Left hindlimb (tissue), 1 donor: ENCODE measurements around the gene LTC4S.

Experiments
- DNase-seq: peaks from one replicate; pipeline ENCODE4 v3.0.0-alpha.2; 2018

The LTC4S gene

DNA sequence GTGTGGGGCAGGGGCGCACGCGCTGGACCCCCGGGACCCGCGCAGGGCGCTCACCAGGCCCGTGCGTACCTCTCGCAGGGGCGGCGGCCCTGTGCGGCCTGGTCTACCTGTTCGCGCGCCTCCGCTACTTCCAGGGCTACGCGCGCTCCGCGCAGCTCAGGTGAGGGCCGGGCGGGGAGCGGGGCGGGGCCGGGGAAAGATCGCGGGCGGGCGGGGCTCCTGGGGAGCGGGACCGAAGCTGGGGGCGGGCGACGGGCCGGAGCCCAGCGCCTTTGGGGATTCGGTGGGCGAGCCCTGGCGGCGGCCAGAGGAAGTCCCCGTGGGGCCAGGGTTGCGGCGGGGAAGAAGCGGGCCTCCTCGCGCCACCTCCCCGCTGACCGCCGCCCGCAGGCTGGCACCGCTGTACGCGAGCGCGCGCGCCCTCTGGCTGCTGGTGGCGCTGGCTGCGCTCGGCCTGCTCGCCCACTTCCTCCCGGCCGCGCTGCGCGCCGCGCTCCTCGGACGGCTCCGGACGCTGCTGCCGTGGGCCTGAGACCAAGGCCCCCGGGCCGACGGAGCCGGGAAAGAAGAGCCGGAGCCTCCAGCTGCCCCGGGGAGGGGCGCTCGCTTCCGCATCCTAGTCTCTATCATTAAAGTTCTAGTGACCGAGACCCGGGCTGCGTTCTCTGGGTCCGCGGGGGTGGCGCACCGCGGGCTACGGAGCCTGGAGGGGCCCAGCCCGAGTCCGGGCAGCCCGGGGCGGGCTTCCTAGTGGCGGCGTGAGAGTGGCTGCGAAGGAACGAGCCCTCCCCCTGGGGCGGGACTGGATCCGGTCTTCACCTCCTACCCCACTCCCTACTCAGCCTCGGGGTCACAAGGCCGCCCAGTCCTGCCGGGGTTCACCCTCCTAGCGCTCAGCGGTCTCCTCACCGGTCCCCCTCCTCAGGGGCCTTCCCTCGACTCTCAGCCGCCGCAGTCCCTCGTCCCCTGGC lies 2.4 kb downstream of the LTC4S start:
- peak; percentile 83 for DNase-seq

- DNase-seq = no peak
Measured at GRCh38 chr5:179796877-179797608, 3.3 kb downstream of the LTC4S start.

DNA sequence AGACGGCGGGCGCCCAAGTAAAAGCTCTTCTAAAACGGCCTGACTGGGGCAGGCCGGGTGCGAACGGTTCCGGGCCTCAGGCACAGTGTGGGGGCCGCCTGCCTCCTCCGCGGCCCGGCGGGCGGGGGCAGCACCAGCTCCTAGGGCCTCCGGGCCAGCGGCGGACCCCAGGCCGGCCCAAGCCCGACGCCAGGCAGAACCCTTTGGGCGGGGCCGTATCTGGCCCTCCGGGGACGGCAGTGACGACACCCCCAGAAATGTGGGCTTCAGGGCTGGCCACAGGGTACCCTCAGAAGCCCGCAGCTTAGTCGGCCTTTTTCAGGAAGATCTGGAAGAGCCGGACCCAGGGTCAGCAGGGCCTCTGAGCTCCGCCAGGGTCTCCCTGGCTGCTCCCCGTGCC lies 4.0 kb downstream of the LTC4S start:
- DNase-seq = no peak

- DNase-seq = no peak
Measured at GRCh38 chr5:179798144-179798770, 4.5 kb downstream of the LTC4S start.

DNA sequence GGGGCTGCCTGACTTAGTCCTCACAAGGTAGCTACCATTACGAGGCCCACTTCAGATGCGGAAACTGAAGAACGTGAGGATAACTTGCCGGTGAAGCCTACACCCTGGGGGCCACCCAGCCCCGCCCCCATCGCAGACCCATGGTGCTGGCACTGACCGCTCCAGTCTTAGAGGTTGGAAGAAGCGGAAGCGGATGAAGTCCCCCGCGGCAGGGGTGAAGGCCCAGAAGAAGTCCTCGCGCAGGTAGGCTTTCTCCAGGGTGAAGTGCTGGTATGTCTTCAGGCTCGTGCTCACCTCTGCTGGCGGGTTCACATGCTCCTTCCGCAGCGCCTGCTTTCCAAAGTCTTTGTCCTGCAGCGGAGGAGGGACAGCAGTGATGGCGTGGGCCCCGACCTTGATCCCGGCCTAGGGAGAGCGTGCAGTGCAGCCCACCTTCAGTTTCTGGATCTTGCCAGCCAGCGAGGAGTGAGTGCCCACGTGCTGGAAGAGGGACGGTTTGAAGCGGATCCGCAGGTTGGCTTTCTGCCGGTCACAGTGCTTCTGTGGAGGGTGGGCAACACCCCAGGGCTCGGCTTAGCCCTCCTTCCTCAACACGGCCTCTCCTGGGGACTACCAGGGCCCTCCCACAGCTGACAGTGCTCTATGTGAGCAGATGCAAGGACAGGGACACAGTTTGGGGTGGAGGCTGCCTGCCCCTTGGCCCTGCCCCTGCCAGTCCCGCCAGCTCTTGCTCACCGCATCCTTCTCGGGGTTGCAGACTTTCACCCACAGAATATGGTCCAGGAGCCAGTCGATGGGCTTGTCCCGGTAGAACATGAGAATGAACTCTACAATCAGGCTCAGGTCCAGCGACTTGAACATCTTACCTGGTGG lies 5.2 kb downstream of the LTC4S start:
- no peak for DNase-seq

DNA sequence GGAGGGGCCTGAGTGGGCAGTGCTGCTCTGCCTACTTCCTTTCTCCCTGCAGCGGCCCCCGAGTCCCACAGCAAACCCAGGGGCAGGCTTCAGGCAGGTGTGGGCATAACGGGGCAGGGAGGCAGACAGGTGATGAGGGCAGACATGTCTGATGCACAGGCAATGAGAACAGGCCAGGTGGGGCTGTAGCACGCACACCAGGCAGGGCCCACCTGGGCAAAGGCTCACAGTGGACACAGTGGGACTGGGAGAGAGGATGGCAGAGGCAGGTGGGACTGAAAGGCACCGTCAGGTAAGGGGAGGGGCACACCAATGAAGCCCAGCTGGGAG lies 5.8 kb downstream of the LTC4S start:
- DNase-seq = no peak

DNA sequence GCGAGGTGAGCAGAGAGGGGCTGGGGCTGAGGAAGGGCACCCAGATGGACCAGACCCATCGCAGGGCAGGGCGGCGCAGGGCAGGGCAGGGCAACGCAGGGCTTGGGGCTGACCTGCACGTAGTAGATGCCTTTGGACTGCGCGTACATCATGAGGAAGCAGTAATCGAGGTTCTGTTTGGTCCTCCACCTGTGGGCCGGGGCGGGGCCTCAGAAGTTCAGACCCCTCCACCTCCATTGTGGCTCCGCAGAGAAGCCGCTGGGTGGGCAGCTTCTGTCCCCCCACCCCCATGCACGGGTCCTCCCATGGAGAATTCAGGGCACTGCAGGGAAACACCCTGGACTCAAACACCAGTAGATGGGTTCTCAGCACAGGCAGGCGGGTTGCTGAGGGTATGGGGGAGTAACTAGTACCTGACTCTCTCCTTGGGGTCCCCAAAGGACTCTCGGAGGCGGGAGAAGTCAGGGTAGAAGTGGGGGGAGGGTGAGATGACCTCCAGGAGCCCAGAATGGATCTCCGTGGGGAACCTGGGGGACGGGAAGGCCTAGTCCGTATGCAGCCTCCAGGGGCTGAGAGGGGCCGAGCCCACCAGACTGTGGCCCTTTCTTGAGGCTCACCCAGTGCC lies 6.4 kb downstream of the LTC4S start:
- DNase-seq = no peak

GRCh38 chr5:179800696-179801201 lies 7.0 kb downstream of the LTC4S start:
- DNase-seq = no peak

- DNase-seq = peak; percentile 68
Measured at GRCh38 chr5:179801304-179802206, 7.8 kb downstream of the LTC4S start.

- DNase-seq = no peak
Measured at GRCh38 chr5:179802207-179802883, 8.6 kb downstream of the LTC4S start.

GRCh38 chr5:179802950-179803562 lies 9.3 kb downstream of the LTC4S start:
- DNase-seq = no peak

GRCh38 chr5:179803651-179804554 lies 10.1 kb downstream of the LTC4S start:
- DNase-seq = no peak

GRCh38 chr5:179804555-179804947 lies 10.8 kb downstream of the LTC4S start:
- no peak for DNase-seq

DNA sequence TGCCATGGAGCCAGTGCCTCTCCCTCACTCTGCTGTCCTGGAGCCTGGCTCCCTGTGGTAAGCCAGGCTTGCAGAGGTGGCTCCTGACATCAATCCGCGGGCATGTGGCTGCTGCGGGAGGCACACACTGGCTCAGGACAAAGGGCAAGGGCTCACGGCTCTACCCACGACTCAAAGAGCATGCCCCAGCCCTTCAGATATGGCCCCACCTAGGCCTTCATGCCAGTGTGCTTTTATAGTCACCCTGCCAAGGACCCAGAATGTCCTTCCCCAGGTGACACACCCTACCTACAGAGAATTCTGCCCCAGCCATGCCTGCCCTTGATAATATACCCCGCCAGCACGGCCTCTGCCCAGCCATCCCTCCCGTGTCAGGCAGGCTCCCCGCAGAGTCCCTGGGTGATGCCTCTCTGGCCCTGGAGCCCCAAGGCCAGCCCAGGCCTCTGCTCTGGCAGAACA lies 11.3 kb downstream of the LTC4S start:
- no peak for DNase-seq

DNA sequence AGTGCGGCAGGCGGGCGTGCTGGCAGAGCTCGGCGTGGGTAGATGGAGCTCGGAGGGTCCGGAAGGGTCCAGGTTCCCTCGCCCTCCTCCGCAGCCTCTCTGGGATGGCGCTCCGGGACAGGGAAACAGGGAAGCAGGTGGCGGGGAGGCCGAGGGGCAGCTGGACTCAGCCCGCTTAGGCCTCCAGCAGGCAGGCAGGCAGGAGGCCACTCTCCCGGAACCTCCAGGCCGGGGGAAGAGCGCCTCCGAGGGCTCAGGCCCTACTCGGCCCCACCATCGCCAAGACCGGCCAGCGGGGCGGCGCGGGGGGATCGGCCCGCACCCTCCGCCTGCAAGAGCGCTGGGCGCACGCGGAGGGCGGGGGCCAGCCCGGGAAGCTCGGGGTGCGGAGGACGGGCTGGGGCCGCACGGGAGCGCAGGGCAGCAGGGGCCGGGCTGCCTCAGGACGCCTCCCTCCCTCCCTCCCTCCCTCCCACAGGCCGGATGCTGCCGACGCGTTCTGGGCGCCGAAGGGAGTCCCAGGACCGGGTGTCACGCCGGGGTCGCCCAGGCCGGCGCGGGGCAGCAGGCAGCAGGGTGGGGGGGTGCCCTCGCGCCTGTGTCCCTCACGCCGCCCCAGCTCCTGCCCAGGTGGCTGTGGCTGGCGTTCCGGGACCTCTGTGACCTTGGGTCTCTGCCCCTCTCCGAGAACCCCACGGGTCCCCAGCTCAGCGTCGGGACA lies 11.9 kb downstream of the LTC4S start:
- peak; percentile 59 for DNase-seq

GRCh38 chr5:179806250-179807048 lies 12.7 kb downstream of the LTC4S start, which contains the start of gene MGAT4B:
TSS of gene MGAT4B (minus strand) at chr5:179806866. CDS start at chr5:179806583, 283 bp downstream.
- DNase-seq = peak; percentile 82
